Effector memory CD4-positive, alpha-beta T cell (primary cell): ENCODE measurements around the gene MAML2.

Experiments
- DNase-seq, 3 donors: peaks; one replicate each; pipeline ENCODE4 v3.0.0-alpha.2; 2020
- H3K27ac ChIP-seq: 2 replicates; pipeline ENCODE4 v1.7.0; 2013; ENCODE audit warnings: mild to moderate bottlenecking, low read length, moderate library complexity; ENCODE audit not compliant: insufficient read depth, poor library complexity, severe bottlenecking
- H3K27me3 ChIP-seq: replicated peaks from 2 replicates; pipeline ENCODE4 v1.7.0; 2013; ENCODE audit warnings: mild to moderate bottlenecking, low read length; ENCODE audit not compliant: insufficient read depth, control insufficient read depth, poor library complexity, severe bottlenecking
- H3K36me3 ChIP-seq: 2 replicates; pipeline ENCODE4 v1.7.0; 2013; ENCODE audit warnings: mild to moderate bottlenecking, low read length, moderate library complexity; ENCODE audit not compliant: control insufficient read depth, insufficient read depth
- H3K4me1 ChIP-seq: 2 replicates; pipeline ENCODE4 v1.7.0; 2013; ENCODE audit warnings: low read length, mild to moderate bottlenecking; ENCODE audit not compliant: control insufficient read depth, insufficient read depth, poor library complexity, severe bottlenecking
- H3K4me3 ChIP-seq: 2 replicates; pipeline ENCODE4 v1.7.0; 2013; ENCODE audit warnings: low read length, low read depth, mild to moderate bottlenecking; ENCODE audit not compliant: insufficient read depth, poor library complexity, severe bottlenecking
- H3K9me3 ChIP-seq: 2 replicates; pipeline ENCODE4 v1.7.0; 2013; ENCODE audit warnings: mild to moderate bottlenecking, low read length, moderate library complexity; ENCODE audit not compliant: control insufficient read depth

The MAML2 gene

GRCh38 chr11:96219981-96220623 is 122.9 kb downstream of the MAML2 start:
- H3K27me3 ChIP-seq, result no peaks in the 10 kb centered on the region
- no peak for DNase-seq
- H3K4me1 ChIP-seq, result peaks cover 64% of the 10 kb centered on the region
- H3K4me3 ChIP-seq, result no peak overlapping the region
- H3K27ac ChIP-seq, result peak overlapping the region; percentile 22
- no peaks in the 10 kb centered on the region for H3K9me3 ChIP-seq
- H3K36me3 ChIP-seq, result no peaks in the 10 kb centered on the region

GRCh38 chr11:96218901-96219300 is 124.1 kb downstream of the MAML2 start:
- no peak for DNase-seq
- Histone ChIP-seq H3K9me3 (no peaks in the 10 kb centered on the region), H3K27me3 (no peaks in the 10 kb centered on the region), H3K4me1 (peaks cover 75% of the 10 kb centered on the region), H3K27ac (peak overlapping the region; percentile 5), H3K36me3 (no peaks in the 10 kb centered on the region), H3K4me3 (no peak overlapping the region)

- peak overlapping the region; percentile 15 for H3K27ac ChIP-seq
- no peaks in the 10 kb centered on the region for H3K27me3 ChIP-seq
- H3K4me1 ChIP-seq, result peaks cover 75% of the 10 kb centered on the region
Measured at GRCh38 chr11:96218006-96218405, 125.0 kb downstream of the MAML2 start.

GRCh38 chr11:96217206-96217605 is 125.8 kb downstream of the MAML2 start:
- H3K36me3 ChIP-seq, result no peaks in the 10 kb centered on the region
- H3K27ac ChIP-seq, result peak overlapping the region; percentile 63
- no peaks in the 10 kb centered on the region for H3K9me3 ChIP-seq
- no peaks in the 10 kb centered on the region for H3K27me3 ChIP-seq
- peaks cover 79% of the 10 kb centered on the region for H3K4me1 ChIP-seq
- DNase-seq, result no peak
- no peak overlapping the region for H3K4me3 ChIP-seq

More at GRCh38 chr11:96218006-96218405, 125.0 kb downstream of the MAML2 start:
- H3K4me3 ChIP-seq, result no peak overlapping the region
- no peaks in the 10 kb centered on the region for H3K36me3 ChIP-seq
- H3K9me3 ChIP-seq, result no peaks in the 10 kb centered on the region
- no peak for DNase-seq

GRCh38 chr11:96215826-96216225 is 127.2 kb downstream of the MAML2 start:
- Histone ChIP-seq H3K4me1 (peaks cover 74% of the 10 kb centered on the region), H3K4me3 (peak overlapping the region; percentile 1), H3K27ac (peak overlapping the region; percentile 63), H3K27me3 (no peaks in the 10 kb centered on the region), H3K36me3 (no peaks in the 10 kb centered on the region), H3K9me3 (no peaks in the 10 kb centered on the region)
- no peak for DNase-seq

- H3K4me1 ChIP-seq, result peaks cover 68% of the 10 kb centered on the region
- no peaks in the 10 kb centered on the region for H3K27me3 ChIP-seq
- peak overlapping the region; percentile 1 for H3K4me3 ChIP-seq
- peak in 1 of 3 donors; percentile 7 for DNase-seq
- peak overlapping the region; percentile 63 for H3K27ac ChIP-seq
- no peaks in the 10 kb centered on the region for H3K36me3 ChIP-seq
- H3K9me3 ChIP-seq, result no peaks in the 10 kb centered on the region
Measured at GRCh38 chr11:96215110-96215782, 127.7 kb downstream of the MAML2 start.

GRCh38 chr11:96214777-96215109 is 128.3 kb downstream of the MAML2 start:
- Histone ChIP-seq H3K4me1 (peaks cover 63% of the 10 kb centered on the region), H3K4me3 (no peak overlapping the region), H3K36me3 (no peaks in the 10 kb centered on the region), H3K9me3 (no peaks in the 10 kb centered on the region), H3K27me3 (no peaks in the 10 kb centered on the region), H3K27ac (peak overlapping the region; percentile 63)
- no peak for DNase-seq

GRCh38 chr11:96213500-96213899 is 129.5 kb downstream of the MAML2 start:
- Histone ChIP-seq H3K9me3 (no peaks in the 10 kb centered on the region), H3K27ac (no peak overlapping the region), H3K4me1 (peaks cover 64% of the 10 kb centered on the region), H3K27me3 (no peaks in the 10 kb centered on the region), H3K36me3 (no peaks in the 10 kb centered on the region), H3K4me3 (no peak overlapping the region)
- no peak for DNase-seq

GRCh38 chr11:96211436-96211835 is 131.6 kb downstream of the MAML2 start:
- Histone ChIP-seq H3K27ac (peak overlapping the region; percentile 21), H3K36me3 (no peaks in the 10 kb centered on the region), H3K4me3 (no peak overlapping the region), H3K27me3 (no peaks in the 10 kb centered on the region), H3K4me1 (peaks cover 65% of the 10 kb centered on the region), H3K9me3 (no peaks in the 10 kb centered on the region)
- no peak for DNase-seq
